Stimulated activated CD8-positive, alpha-beta memory T cell treated with anti-CD3 and anti-CD28 coated beads, Interleukin-2, amount 100 ng/mL, for 48 hours (primary cell): ENCODE data around the gene HSBP1L1.
A peak's percentile ranks its signal among the peaks of the same experiment; 100 is the strongest.

Experiments
- DNase-seq, 2 donors: peaks; one replicate each; pipeline ENCODE4 v3.0.0-alpha.2; 2020; ENCODE audit warnings: low read depth in 2 of 2

The HSBP1L1 gene

GRCh38 chr18:79961527-79962291, 2.7 kb upstream of the HSBP1L1 start:
- DNase-seq: no peak

- no peak for DNase-seq
Measured at GRCh38 chr18:79962311-79962710, 2.1 kb upstream of the HSBP1L1 start.

- DNase-seq: peak; percentile 43 to 65
Measured at GRCh38 chr18:79962835-79963657, 1.4 kb upstream of the HSBP1L1 start.

GRCh38 chr18:79963658-79964329, 649 bp upstream of the HSBP1L1 start:
- DNase-seq: no peak

- DNase-seq: no peak
Measured at GRCh38 chr18:79965119-79965902, 868 bp downstream of the HSBP1L1 start.

- DNase-seq: no peak
Measured at GRCh38 chr18:79970419-79971133, 6.1 kb downstream of the HSBP1L1 start.

- no peak for DNase-seq
Measured at GRCh38 chr18:79971211-79971952, 6.9 kb downstream of the HSBP1L1 start.

- DNase-seq: no peak
Measured at GRCh38 chr18:79971986-79972385, 7.5 kb downstream of the HSBP1L1 start.

GRCh38 chr18:79972720-79973119, 8.3 kb downstream of the HSBP1L1 start:
- DNase-seq: no peak

- DNase-seq: no peak
Measured at GRCh38 chr18:79973517-79973916, 9.1 kb downstream of the HSBP1L1 start.

- DNase-seq: no peak
Measured at GRCh38 chr18:79974025-79974654, 9.7 kb downstream of the HSBP1L1 start.

GRCh38 chr18:79975043-79975442, 10.6 kb downstream of the HSBP1L1 start:
- no peak for DNase-seq

- no peak for DNase-seq
Measured at GRCh38 chr18:79975985-79976680, 11.7 kb downstream of the HSBP1L1 start.

GRCh38 chr18:79979843-79980242, 15.4 kb downstream of the HSBP1L1 start:
- DNase-seq: no peak

- DNase-seq: no peak
Measured at GRCh38 chr18:79980585-79980984, 16.1 kb downstream of the HSBP1L1 start.

- DNase-seq: no peak
Measured at GRCh38 chr18:79982736-79983135, 18.3 kb downstream of the HSBP1L1 start.

GRCh38 chr18:79983253-79983652, 18.8 kb downstream of the HSBP1L1 start:
- DNase-seq: no peak

- no peak for DNase-seq
Measured at GRCh38 chr18:79983793-79984192, 19.4 kb downstream of the HSBP1L1 start.

GRCh38 chr18:79985172-79985571, 20.7 kb downstream of the HSBP1L1 start:
- no peak for DNase-seq
